ENCODE data around the gene KBTBD13. TPM values are rescaled to one million over a fixed set of nuclear protein-coding genes. Genes with fewer than 3 reads are reported as not detected.
A peak's percentile ranks its signal among the peaks of the same experiment; 100 is the strongest.

Gene KBTBD13
- total RNA-seq (not detected), polyA plus RNA-seq (under 1 TPM in 1 of 3 donors, not detected in 2; 0.03 TPM)

GRCh38 chr15:65076486-65077290, at the start of gene KBTBD13:
Gene KBTBD13, plus strand, starts transcription at chr15:65076746. Its CDS starts 70 bp downstream, at chr15:65076816.
- WGBS, 2 donors: 87 to 89% methylated on average over 73 of the region's 73 CpGs
- peaks cover 0 to 41% (median 34%) of the 10 kb centered on the region in 4 donors for H3K4me1 ChIP-seq
- no peak within 1 kb of the TSS for H3K4me3 ChIP-seq
- intact Hi-C loops (cut with DNase I): no loop called here
- H3K27me3 ChIP-seq: peaks cover 0 to 7% (median 0%) of the 10 kb centered on the region in 3 donors
- DNase-seq: no peak
- peak within 1 kb of the TSS in 1 of 4 donors; percentile 34 for H3K27ac ChIP-seq
- H3K9me3 ChIP-seq: no peaks in the 10 kb centered on the region
- H3K36me3 ChIP-seq: no peaks in the 10 kb centered on the region
- TF ChIP-seq EP300 (IDR thresholded peaks at IDR 0.05) (no peak), POLR2AphosphoS5 (IDR thresholded peaks at IDR 0.05) (no peak), POLR2A (IDR thresholded peaks at IDR 0.05) (no peak), CTCF (IDR thresholded peaks at IDR 0.05) (no peak)

GRCh38 chr15:65026756-65027155, 49.8 kb upstream of the KBTBD13 start:
- intact Hi-C loops (cut with DNase I): no loop called here
- Histone ChIP-seq H3K9me3 (no peaks in the 10 kb centered on the region), H3K4me1 (peaks cover 0 to 13% (median 11%) of the 10 kb centered on the region in 4 donors), H3K36me3 (peaks cover 0 to 43% (median 15%) of the 10 kb centered on the region in 4 donors), H3K4me3 (no peak overlapping the region), H3K27ac (no peak overlapping the region), H3K27me3 (no peaks in the 10 kb centered on the region)
- no peak for DNase-seq
- TF ChIP-seq CTCF (IDR thresholded peaks at IDR 0.05) (no peak), POLR2A (IDR thresholded peaks at IDR 0.05) (no peak), POLR2AphosphoS5 (IDR thresholded peaks at IDR 0.05) (no peak), EP300 (IDR thresholded peaks at IDR 0.05) (no peak)
- 92% methylated on average over 6 of the region's 6 CpGs for WGBS, 2 donors

- peaks cover 0 to 13% (median 11%) of the 10 kb centered on the region in 4 donors for H3K4me1 ChIP-seq
- no peak overlapping the region for H3K4me3 ChIP-seq
- no peaks in the 10 kb centered on the region for H3K9me3 ChIP-seq
- TF ChIP-seq POLR2A (IDR thresholded peaks at IDR 0.05) (no peak), CTCF (IDR thresholded peaks at IDR 0.05) (no peak), POLR2AphosphoS5 (IDR thresholded peaks at IDR 0.05) (no peak), EP300 (IDR thresholded peaks at IDR 0.05) (no peak)
- peaks cover 0 to 42% (median 15%) of the 10 kb centered on the region in 4 donors for H3K36me3 ChIP-seq
- intact Hi-C loops (cut with DNase I): no loop called here
- H3K27me3 ChIP-seq: no peaks in the 10 kb centered on the region
- no peak overlapping the region for H3K27ac ChIP-seq
- DNase-seq: no peak
- WGBS, 2 donors: 75 to 89% methylated on average over 1 of the region's 1 CpG
Observed at GRCh38 chr15:65027593-65027992, 49.0 kb upstream of the KBTBD13 start.

- WGBS, 2 donors: 11 to 30% methylated on average over 10 of the region's 10 CpGs
- intact Hi-C loops (cut with DNase I): no loop called here
- Histone ChIP-seq H3K27ac (peak overlapping the region in 2 of 4 donors; percentile 86 to 87), H3K4me3 (peak overlapping the region; percentile 65 to 96 (median 86)), H3K9me3 (no peaks in the 10 kb centered on the region), H3K27me3 (no peaks in the 10 kb centered on the region), H3K36me3 (peaks cover 0 to 35% (median 14%) of the 10 kb centered on the region in 4 donors), H3K4me1 (peaks cover 0 to 18% (median 13%) of the 10 kb centered on the region in 4 donors)
- DNase-seq: no peak
- TF ChIP-seq POLR2AphosphoS5 (IDR thresholded peaks at IDR 0.05): no peak
- no peak for TF ChIP-seq CTCF (IDR thresholded peaks at IDR 0.05)
- TF ChIP-seq POLR2A (IDR thresholded peaks at IDR 0.05): no peak
- no peak for TF ChIP-seq EP300 (IDR thresholded peaks at IDR 0.05)
Observed at GRCh38 chr15:65028338-65028737, 48.2 kb upstream of the KBTBD13 start.
